Superior temporal gyrus (tissue), 1 donor: Measurements from ENCODE around the gene ATP1B3.
"Not testable (repeated sequence)": the region's sequence is repeated elsewhere in the genome, so short reads cannot be mapped to it uniquely, and the experiment has no call there.

Experiments used
- DNase-seq: peaks from one replicate; pipeline ENCODE4 v3.0.0-alpha.2; 2016; ENCODE audit errors: extremely low spot score

The ATP1B3 gene

GRCh38 chr3:141860766-141861513, 15.5 kb upstream of the ATP1B3 start:
- DNase-seq, result no peak

GRCh38 chr3:141862279-141862816, 14.1 kb upstream of the ATP1B3 start:
- no peak for DNase-seq

GRCh38 chr3:141863491-141863890, 13.0 kb upstream of the ATP1B3 start:
- no peak for DNase-seq

DNA sequence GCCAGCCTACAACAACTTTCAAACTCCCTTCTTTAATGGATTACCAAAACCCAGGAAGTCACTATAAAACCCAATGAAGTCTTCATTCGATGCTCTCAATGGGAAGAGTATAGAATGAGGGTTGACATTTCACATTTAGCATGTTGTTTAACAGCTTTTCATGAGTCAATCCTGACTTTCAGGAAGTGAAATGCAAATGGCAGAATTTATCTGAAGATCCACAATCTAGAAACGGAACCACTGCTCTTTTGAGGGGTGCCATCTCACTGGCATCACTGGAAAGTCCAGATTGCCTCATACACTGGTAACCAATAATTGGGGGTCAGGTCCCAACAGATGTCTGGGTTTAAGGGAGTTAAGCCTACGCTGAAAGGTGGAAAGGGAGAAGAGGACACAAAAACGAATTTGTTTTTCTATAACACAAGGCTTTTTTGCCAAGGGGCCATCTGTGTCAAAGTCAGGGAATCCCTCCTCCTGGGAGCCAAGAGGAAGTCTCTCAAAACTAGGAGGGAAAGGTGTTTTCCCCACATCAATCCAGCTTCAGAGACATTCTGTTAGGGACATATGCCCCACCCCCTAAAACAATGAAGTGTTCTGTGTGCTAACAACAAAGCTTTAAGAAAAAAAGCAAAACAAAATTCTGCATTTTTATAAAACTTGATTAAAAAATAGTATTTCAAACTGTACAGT, 12.0 kb upstream of the ATP1B3 start:
- DNase-seq, result no peak

GRCh38 chr3:141865101-141865500, 11.3 kb upstream of the ATP1B3 start:
- DNase-seq, result no peak

- no peak for DNase-seq
Observed at GRCh38 chr3:141870091-141870687, 6.3 kb upstream of the ATP1B3 start.

DNA sequence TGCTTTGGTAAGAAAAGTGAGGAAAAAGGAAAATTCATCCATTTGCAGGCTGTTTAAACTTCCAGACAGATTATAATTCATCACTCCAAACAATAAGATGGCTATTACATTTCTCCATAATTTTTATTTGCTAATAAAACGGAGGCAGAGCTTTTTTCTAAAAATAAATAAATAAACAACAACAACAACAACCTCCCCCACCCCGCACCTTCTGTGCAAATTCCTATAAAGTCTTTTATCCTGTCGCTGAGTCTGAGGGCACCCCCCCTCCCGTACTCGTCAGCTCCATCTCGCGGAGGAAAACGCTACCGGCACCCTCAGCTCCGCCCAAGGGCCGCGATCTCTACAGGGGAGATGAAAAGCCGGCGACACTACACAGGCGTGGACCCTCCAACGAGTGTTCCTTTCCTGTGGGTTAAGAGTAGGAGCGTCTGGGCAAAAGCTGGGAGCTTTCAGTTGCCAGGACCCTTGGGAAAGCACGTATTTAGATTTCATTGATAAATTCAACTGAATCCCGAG, 1.0 kb upstream of the ATP1B3 start:
- peak; percentile 89 for DNase-seq

GRCh38 chr3:141875893-141876380, 506 bp upstream of the ATP1B3 start:
- DNase-seq, result no peak

DNA sequence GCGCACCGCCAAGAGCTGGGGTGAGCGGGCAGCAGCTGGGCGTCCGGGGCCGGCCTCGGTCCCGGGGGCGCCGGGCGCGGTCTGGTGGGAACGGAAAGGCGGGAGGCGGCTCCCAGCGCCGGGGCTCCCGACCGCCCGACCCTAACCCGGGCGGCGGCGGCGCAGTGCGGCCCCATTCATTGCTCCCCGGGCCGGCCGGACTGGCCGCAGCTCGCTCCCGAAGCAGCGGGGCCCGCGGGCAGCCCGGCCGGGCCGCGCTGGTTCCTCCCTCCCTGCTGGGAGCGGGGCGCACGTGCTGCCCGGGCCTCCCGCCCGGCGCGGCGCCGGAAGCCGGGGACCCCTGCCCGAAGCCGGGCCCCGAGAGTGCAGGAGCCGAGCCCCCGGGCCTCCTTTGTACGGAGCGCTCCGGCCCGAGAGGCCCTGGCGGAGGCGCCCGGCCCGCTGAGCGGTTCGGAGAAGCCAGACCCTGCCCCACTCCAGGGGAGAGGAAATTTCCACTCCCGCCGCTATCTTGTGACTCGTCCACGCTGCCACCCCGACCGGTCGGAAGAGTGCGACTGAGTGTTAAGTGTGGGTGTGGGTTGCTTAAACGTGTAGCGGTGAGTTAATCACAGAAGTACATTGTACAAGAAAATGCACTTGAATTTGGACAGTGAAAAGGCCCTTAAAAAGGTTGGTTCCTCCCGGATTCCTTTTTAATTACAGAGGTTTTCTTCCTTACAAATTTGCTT, 613 bp downstream of the ATP1B3 start:
- peak; percentile 63 for DNase-seq

- no peak for DNase-seq
Observed at GRCh38 chr3:141877911-141878310, 1.5 kb downstream of the ATP1B3 start.

DNA sequence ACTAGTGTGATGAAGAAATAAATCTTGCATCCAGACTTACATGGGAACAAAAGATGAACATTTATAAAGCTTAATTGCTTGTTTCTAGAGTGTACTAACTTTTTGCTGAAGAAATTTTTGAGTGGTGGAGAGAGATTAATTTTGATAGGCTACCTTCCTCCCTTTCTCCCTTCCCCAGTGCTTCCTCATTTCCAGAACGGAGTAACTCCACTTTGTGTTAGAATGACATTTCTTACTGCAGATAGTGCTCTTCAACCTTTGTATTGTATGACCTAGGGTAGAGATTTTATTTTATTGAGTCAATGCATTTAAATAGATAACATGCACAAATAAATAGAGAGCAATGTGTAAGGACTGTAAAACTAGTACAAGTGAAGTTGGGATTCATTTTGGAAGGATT, 1.9 kb downstream of the ATP1B3 start:
- DNase-seq, result no peak

DNA sequence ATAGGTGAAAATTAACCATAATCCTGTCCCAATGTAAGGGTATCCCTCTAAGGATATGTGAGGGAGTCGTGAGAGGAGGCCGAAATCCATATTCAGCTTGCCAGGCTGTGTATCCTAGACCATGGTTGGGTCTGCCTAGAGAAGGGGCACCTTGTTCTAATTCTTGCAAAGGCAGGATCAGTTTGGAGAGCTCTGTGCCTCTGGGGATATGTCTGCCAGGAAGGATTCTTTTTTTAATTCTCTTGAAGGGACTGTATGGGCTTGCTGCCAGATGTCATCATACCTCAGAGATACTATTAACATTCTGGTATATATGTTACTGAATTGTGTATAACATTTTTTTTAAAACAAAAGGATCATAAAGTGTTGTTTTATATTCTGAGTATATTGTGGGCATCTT, 2.4 kb downstream of the ATP1B3 start:
- DNase-seq, result no peak

DNA sequence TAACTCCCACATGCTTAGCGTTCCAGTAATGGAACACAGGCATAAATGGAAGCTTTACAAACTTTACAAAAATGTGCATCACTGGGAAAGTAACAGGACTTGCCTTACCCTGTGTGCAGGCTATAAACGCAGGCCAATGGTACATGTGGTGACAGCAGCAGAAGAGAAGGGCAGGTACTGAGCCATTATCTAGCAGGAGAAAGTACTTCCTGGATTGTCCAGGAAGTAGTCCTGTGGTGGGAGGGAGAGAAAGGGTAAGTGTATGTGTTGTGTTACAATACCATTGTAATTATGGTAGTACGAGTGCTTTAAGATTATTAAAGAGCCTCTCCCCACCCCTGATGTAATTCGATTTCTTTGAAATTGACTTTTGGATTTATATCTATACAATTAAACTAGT, 5.3 kb downstream of the ATP1B3 start:
- DNase-seq, result no peak

DNA sequence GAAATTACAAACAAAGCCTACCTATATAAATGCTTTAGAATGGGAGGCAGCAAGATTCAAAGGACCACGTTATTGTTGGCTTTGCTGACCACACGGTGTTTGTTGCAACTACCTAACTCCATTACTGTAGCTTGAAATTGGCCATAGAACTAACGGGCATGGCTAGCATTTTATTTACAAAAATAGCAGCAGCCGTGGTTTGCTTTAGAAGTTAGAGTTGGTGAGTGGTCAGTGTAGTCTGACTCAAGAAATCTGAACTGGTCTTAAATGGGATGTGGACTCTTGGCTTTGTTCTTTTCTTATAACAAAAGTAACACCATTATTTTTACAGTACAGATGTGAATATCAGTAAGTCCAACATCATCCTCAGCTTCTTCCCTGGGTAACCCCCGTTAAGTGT, 10.6 kb downstream of the ATP1B3 start:
- DNase-seq, result no peak

- not testable (repeated sequence) for DNase-seq
Observed at GRCh38 chr3:141888548-141888947, 12.1 kb downstream of the ATP1B3 start.

DNA sequence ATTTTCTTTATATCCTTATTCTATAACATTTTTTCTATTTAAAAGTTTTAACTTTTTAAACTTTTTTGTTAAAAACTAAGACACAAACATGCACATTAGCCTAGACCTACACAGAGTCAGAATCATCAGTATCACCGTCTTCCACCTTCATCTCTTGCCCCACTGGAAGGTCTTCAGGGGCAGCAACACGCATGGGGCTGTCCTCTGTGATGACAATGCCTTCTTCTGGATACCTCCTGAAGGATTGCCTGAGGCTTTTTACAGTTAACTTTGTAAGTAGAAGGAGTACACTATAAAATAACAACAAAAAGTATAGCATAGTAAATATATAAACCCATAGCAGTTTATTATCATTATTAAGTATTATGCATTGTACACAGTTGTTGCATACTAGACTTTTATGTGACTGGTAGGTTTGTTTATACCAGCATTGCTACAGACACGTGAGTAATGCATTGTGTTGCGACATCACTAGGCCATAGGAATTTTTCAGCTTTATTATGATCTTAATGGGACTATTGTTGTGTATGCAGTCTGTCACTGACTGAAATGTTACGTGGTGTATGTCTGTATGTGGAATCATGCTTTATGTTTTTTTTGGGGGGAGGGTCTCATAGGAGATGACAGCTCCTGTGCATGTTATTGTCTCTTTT, 18.2 kb downstream of the ATP1B3 start:
- no peak for DNase-seq

- no peak for DNase-seq
Observed at GRCh38 chr3:141895731-141896130, 19.3 kb downstream of the ATP1B3 start.

DNA sequence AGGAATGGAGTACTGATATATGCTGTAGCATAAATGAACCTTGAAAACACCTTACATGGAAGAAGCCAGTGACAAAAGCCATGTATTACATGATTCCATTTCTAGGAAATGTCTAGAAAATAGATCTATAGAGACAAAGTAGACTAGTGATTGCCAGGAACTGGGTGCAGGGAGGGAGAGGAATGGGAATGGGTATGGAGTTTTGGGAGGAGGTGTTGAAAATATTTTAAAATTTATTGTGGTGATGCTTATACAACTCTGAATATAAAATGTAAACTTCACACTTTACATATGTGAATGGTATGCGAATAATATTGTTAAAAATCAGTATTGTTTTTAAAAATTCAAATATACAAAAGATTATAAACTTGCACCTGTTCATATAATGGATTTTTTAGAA, 22.5 kb downstream of the ATP1B3 start:
- DNase-seq, result no peak

- no peak for DNase-seq
Observed at GRCh38 chr3:141900343-141900742, 23.9 kb downstream of the ATP1B3 start.

DNA sequence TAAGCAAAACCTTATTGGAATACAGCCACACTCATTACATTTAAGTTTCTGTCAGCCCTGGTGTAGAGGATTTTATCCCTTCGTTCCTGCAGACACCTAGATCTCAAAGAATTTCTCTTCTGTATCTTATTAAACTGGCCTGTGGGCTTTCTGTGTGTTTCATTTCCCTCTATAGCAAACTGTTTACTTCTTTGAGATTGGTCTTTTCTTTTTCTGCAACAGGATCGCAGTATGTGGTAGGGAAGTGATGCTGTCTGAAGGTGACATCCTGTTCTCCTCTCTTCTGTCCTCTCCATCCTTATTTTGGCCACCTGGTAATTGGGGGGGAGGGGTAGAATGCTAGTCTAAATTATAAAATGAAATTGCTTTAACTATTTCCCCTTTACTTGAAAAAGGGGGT, 25.5 kb downstream of the ATP1B3 start:
- no peak for DNase-seq

DNA sequence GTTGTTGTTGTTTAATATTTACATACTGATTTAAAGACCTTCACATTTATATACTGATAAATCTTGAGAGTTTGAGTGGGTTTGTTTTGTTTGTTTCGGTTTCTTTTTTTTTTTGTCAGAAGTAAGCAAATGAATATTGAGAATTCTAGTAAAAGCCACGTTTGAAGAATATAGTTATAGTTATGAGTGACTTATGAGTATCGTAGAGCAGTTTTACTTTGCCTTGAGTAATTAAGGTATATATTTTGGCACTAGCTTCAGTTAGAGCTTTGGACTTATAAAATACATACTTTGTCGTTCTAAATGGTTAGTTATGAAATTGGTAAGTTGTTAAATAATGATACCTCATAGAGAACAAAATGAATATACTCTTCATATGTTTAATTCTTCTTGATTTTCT, 27.8 kb downstream of the ATP1B3 start:
- DNase-seq, result no peak
